Measurements from ENCODE around the gene ZNHIT2.
A peak's percentile ranks its signal among the peaks of the same experiment; 100 is the strongest.
"Not testable (repeated sequence)": the region's sequence is repeated elsewhere in the genome, so short reads cannot be mapped to it uniquely, and the experiment has no call there.

Gene ZNHIT2

GRCh38 chr11:65117206-65118096 is at the start of gene ZNHIT2:
Gene ZNHIT2, minus strand, starts transcription at chr11:65117701. Its CDS starts 48 bp downstream, at chr11:65117653.
- DNase-seq (ENCODE audit: low read depth in 2 of 2), result peak; percentile 100

GRCh38 chr11:65166893-65167292 is 49.4 kb upstream of the ZNHIT2 start:
- DNase-seq (ENCODE audit: low read depth in 2 of 2), result no peak

- DNase-seq (ENCODE audit: low read depth in 2 of 2), result no peak
These were observed 48.2 kb upstream of the ZNHIT2 start for GRCh38 chr11:65165410-65166317.

GRCh38 chr11:65163684-65164083 is 46.2 kb upstream of the ZNHIT2 start:
- no peak for DNase-seq (ENCODE audit: low read depth in 2 of 2)

GRCh38 chr11:65160643-65161042 is 43.1 kb upstream of the ZNHIT2 start:
- no peak for DNase-seq (ENCODE audit: low read depth in 2 of 2)

GRCh38 chr11:65159012-65159411 is 41.5 kb upstream of the ZNHIT2 start:
- DNase-seq (ENCODE audit: low read depth in 2 of 2), result no peak

GRCh38 chr11:65157336-65157735 is 39.8 kb upstream of the ZNHIT2 start:
- DNase-seq (ENCODE audit: low read depth in 2 of 2), result no peak

GRCh38 chr11:65156926-65157325 is 39.4 kb upstream of the ZNHIT2 start:
- DNase-seq (ENCODE audit: low read depth in 2 of 2), result no peak

GRCh38 chr11:65156256-65156655 is 38.8 kb upstream of the ZNHIT2 start:
- DNase-seq (ENCODE audit: low read depth in 2 of 2), result no peak

GRCh38 chr11:65152122-65152521 is 34.6 kb upstream of the ZNHIT2 start:
- DNase-seq (ENCODE audit: low read depth in 2 of 2), result no peak

GRCh38 chr11:65151331-65151899 is 33.9 kb upstream of the ZNHIT2 start:
- no peak for DNase-seq (ENCODE audit: low read depth in 2 of 2)

GRCh38 chr11:65150509-65151299 is 33.2 kb upstream of the ZNHIT2 start:
- DNase-seq (ENCODE audit: low read depth in 2 of 2), result peak; percentile 30 to 34

GRCh38 chr11:65150131-65150508 is 32.6 kb upstream of the ZNHIT2 start:
- DNase-seq (ENCODE audit: low read depth in 2 of 2), result not testable (repeated sequence)

GRCh38 chr11:65148657-65149056 is 31.2 kb upstream of the ZNHIT2 start:
- DNase-seq (ENCODE audit: low read depth in 2 of 2), result no peak

- DNase-seq (ENCODE audit: low read depth in 2 of 2), result no peak
These were observed 30.0 kb upstream of the ZNHIT2 start for GRCh38 chr11:65147352-65148075.

- no peak for DNase-seq (ENCODE audit: low read depth in 2 of 2)
These were observed 24.5 kb upstream of the ZNHIT2 start for GRCh38 chr11:65141896-65142494.

- no peak for DNase-seq (ENCODE audit: low read depth in 2 of 2)
These were observed 19.1 kb upstream of the ZNHIT2 start for GRCh38 chr11:65136515-65137096.

- DNase-seq (ENCODE audit: low read depth in 2 of 2), result no peak
These were observed 18.2 kb upstream of the ZNHIT2 start for GRCh38 chr11:65135633-65136145.

- DNase-seq (ENCODE audit: low read depth in 2 of 2), result peak; percentile 63 to 77
These were observed 17.6 kb upstream of the ZNHIT2 start for GRCh38 chr11:65134952-65135632.

Measured in stimulated activated CD4-positive, alpha-beta T cell treated with anti-CD3 and anti-CD28 coated beads, Interleukin-4, amount 100 ng/mL, for 48 hours (primary cell).